A673 (cell line): ENCODE results near the gene CATSPERE. TPM values are rescaled to one million over a fixed set of nuclear protein-coding genes. Genes with fewer than 3 reads are reported as not detected.

Source experiments
- BruUV-seq: library from RNA; stranded (reverse); fragments of 400-500 nt; replicated peaks from 2 replicates; lab custom pipeline; 2021; lab: Mats Ljungman, UMichigan
- CTCF ChIA-PET: fragments of 300-600 bp; sonication (Branson Sonifier 250); formaldehyde crosslinking; loops from one replicate; lab custom pipeline; 2022; ENCODE audit warnings: antibody characterized with exemption; lab: Charles Lee
- POLR2A ChIA-PET: fragments of 300-600 bp; sonication (Branson Sonifier 250); formaldehyde crosslinking; loops from one replicate; lab custom pipeline; 2022; ENCODE audit warnings: antibody characterized with exemption; ENCODE audit not compliant: low non-redundant PET; lab: Charles Lee
- DNase-seq: peaks from one replicate; pipeline ENCODE4 v3.0.0-alpha.2; 2015; ENCODE audit warnings: low spot score
- H3K27ac ChIP-seq: fragments of 200-600 bp; sonication (generic); 2 replicates; pipeline ENCODE4 v1.5.1; 2016; ENCODE audit warnings: mixed run types, low read depth, mild to moderate bottlenecking, mixed read lengths, antibody characterized with exemption, low read length; ENCODE audit not compliant: poor library complexity, severe bottlenecking
- H3K27me3 ChIP-seq: fragments of 200-600 bp; sonication (generic); replicated peaks from 2 replicates; pipeline ENCODE4 v1.6.1; 2017; ENCODE audit warnings: mixed run types, low read depth, mild to moderate bottlenecking, mixed read lengths, antibody characterized with exemption, low read length; ENCODE audit not compliant: insufficient read depth, poor library complexity
- H3K36me3 ChIP-seq: fragments of 200-600 bp; sonication (generic); 2 replicates; pipeline ENCODE4 v1.6.1; 2016; ENCODE audit warnings: mixed run types, mild to moderate bottlenecking, mixed read lengths, antibody characterized with exemption, low read length; ENCODE audit not compliant: insufficient read depth, poor library complexity, severe bottlenecking
- H3K4me1 ChIP-seq: fragments of 200-600 bp; sonication (generic); 2 replicates; pipeline ENCODE4 v1.6.1; 2017; ENCODE audit warnings: mixed run types, mild to moderate bottlenecking, mixed read lengths, antibody characterized with exemption, low read length; ENCODE audit not compliant: insufficient read depth, poor library complexity, severe bottlenecking
- H3K4me3 ChIP-seq: fragments of 200-600 bp; sonication (generic); 2 replicates; pipeline ENCODE4 v1.5.1; 2016; ENCODE audit warnings: low read depth, mixed run types, mild to moderate bottlenecking, mixed read lengths, low read length; ENCODE audit not compliant: poor library complexity, severe bottlenecking
- H3K9me3 ChIP-seq: fragments of 200-600 bp; sonication (generic); 2 replicates; pipeline ENCODE4 v1.6.1; 2016; ENCODE audit warnings: mixed run types, low read depth, mild to moderate bottlenecking, mixed read lengths, antibody characterized with exemption, low read length; ENCODE audit not compliant: poor library complexity, severe bottlenecking
- EZH2 ChIP-seq: fragments of 200-600 bp; sonication (generic); IDR thresholded peaks from 2 replicates; pipeline ENCODE4 v1.6.1; 2017; ENCODE audit warnings: borderline replicate concordance, low read depth, mild to moderate bottlenecking, mixed read lengths, antibody characterized with exemption, low read length; ENCODE audit not compliant: poor library complexity, severe bottlenecking
- intact Hi-C: fragments of 100-400 bp; cut with micrococcal nuclease; formaldehyde crosslinking; loops from one replicate; pipeline ENCODE4 v1.10.0; 2022; ENCODE audit not compliant: unreplicated experiment
- total RNA-seq: library from RNA; stranded (reverse); gene quantifications from 2 replicates; pipeline ENCODE4 v1.2.3, GENCODE V29; 2021
- TF ChIP-seq, protein P1 (sequence below): fragments of 300-800, 200-600 bp; sonication (generic); conservative IDR thresholded peaks from 2 replicates; pipeline ENCODE4 v1.5.1; 2017; ENCODE audit warnings: low read depth, mild to moderate bottlenecking, antibody characterized with exemption, low read length, moderate library complexity, mixed read lengths

CATSPERE gene
- total RNA-seq, 1 experiment from 2014 or later: 0.45 TPM

DNA sequence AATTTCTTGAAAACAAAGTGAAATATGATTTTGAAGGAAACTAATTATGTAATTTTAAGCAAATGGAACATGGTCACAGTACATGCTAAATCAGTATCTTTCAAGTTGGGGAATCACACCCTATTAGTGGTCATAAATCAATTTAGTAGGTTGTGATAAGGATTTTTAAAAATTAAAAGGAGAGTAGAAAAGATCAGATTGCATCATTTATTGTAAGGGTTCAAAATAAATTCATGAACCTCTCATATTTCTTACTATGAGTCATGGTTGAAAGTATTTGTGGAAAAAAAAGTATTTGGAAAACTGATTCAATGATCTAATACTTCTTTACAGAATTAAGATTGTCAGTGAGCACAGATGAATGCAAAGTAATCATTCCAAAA is 24.0 kb upstream of the CATSPERE start:
- ChIA-PET POLR2A (no interaction called here), CTCF (no interaction called here)
- no peak overlapping the region for H3K4me3 ChIP-seq
- H3K36me3 ChIP-seq: peaks cover 15% of the 10 kb centered on the region
- intact Hi-C loops: no loop called here
- TF ChIP-seq, protein P1, sequence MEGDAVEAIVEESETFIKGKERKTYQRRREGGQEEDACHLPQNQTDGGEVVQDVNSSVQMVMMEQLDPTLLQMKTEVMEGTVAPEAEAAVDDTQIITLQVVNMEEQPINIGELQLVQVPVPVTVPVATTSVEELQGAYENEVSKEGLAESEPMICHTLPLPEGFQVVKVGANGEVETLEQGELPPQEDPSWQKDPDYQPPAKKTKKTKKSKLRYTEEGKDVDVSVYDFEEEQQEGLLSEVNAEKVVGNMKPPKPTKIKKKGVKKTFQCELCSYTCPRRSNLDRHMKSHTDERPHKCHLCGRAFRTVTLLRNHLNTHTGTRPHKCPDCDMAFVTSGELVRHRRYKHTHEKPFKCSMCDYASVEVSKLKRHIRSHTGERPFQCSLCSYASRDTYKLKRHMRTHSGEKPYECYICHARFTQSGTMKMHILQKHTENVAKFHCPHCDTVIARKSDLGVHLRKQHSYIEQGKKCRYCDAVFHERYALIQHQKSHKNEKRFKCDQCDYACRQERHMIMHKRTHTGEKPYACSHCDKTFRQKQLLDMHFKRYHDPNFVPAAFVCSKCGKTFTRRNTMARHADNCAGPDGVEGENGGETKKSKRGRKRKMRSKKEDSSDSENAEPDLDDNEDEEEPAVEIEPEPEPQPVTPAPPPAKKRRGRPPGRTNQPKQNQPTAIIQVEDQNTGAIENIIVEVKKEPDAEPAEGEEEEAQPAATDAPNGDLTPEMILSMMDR: no peak
- TF ChIP-seq EZH2: no peak
- peaks cover 25% of the 10 kb centered on the region for H3K4me1 ChIP-seq
- H3K27me3 ChIP-seq: no peaks in the 10 kb centered on the region
- BruUV-seq: no TSS peak
- DNase-seq: no peak
- H3K9me3 ChIP-seq: no peaks in the 10 kb centered on the region
- H3K27ac ChIP-seq: no peak overlapping the region

DNA sequence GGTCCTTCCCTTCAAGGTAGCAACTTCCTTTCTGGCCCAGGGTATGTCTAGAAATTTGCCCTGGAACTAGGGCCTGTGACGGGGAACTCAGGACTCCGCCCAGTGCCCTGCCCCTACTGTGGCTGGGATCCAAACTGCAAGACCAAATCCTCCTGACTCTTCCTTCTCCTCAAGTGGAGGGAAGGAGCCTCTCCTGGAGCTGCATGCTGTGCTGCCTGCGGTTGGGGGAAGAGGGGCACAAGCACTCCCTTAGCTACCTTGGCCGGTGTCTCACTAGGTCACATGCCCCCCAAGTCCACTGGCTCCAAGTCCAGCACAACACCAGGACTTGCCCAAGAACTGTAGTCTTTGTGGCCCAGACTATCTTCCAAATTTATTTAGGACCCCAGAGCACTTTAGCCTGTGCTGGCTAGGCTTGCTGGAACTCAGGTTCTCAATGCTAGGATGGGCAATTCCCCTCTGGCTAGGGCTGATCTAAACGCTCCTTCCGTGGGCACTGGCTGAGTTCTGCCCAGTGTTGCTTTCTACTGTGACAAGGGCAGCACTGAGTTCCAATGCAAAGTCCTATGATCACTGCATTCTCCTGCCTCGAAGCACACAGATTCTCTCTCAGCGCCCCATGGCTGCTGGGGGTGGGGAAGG is 21.6 kb upstream of the CATSPERE start:
- H3K4me1 ChIP-seq: peaks cover 25% of the 10 kb centered on the region
- intact Hi-C loops: no loop called here
- no peaks in the 10 kb centered on the region for H3K9me3 ChIP-seq
- no peaks in the 10 kb centered on the region for H3K27me3 ChIP-seq
- peak overlapping the region; percentile 5 for H3K27ac ChIP-seq
- CTCF ChIA-PET: no interaction called here
- TF ChIP-seq EZH2: no peak
- TF ChIP-seq, protein P1: no peak
- no TSS peak for BruUV-seq
- peak; percentile 30 for DNase-seq
- peaks cover 16% of the 10 kb centered on the region for H3K36me3 ChIP-seq
- POLR2A ChIA-PET: no interaction called here
- H3K4me3 ChIP-seq: no peak overlapping the region

DNA sequence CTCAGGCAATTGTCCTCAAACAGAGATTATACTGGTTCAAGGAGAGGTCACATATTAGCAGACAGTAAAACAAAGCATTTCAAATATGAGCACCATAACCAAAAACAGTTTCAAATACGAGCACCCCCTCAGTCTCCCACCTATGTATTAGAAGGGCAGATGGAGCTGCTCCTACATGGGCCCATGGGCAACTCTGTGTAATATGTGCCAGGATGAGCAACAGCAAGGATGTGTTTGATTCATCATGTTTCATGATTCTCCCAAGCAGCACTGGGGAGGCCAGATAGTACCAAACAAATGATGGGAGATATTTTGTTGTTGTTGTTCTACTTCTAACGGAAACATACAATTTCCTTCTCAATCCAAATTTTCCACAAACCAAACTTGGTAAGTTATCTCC is 18.2 kb upstream of the CATSPERE start:
- no peak for DNase-seq
- TF ChIP-seq, protein P1: no peak
- TF ChIP-seq EZH2: no peak
- no peaks in the 10 kb centered on the region for H3K27me3 ChIP-seq
- H3K4me1 ChIP-seq: peaks cover 41% of the 10 kb centered on the region
- POLR2A ChIA-PET: no interaction called here
- BruUV-seq: no TSS peak
- no peak overlapping the region for H3K4me3 ChIP-seq
- CTCF ChIA-PET: no interaction called here
- intact Hi-C loops: no loop called here
- peaks cover 7% of the 10 kb centered on the region for H3K36me3 ChIP-seq
- no peak overlapping the region for H3K27ac ChIP-seq
- H3K9me3 ChIP-seq: no peaks in the 10 kb centered on the region
